Keratinocyte (primary cell): ENCODE data around the gene TPCN1. TPM values are rescaled to one million over a fixed set of nuclear protein-coding genes. Genes with fewer than 3 reads are reported as not detected.

Source experiments
- DNase-seq: peaks from one replicate; pipeline ENCODE4 v3.0.0-alpha.2; 2011; ENCODE audit warnings: low read depth, missing footprints, low spot score
- FAIRE-seq: peaks from 2 replicates; lab custom pipeline; 2011; peaks lifted over from hg19 to GRCh38; lab: Jason Lieb, UNC
- H2AFZ ChIP-seq: 2 replicates; pipeline ENCODE4 v1.6.0; 2012; ENCODE audit warnings: low read length, control low read depth, inconsistent platforms; ENCODE audit not compliant: control insufficient read depth
- H3K27ac ChIP-seq: 2 replicates; pipeline ENCODE4 v1.5.1; 2011; ENCODE audit warnings: low read length; ENCODE audit not compliant: control insufficient read depth, insufficient read depth
- H3K27me3 ChIP-seq: 3 replicates; pipeline ENCODE4 v1.6.0; 2011; ENCODE audit warnings: low read length; ENCODE audit not compliant: control insufficient read depth, insufficient read depth; ENCODE audit errors: extremely low read depth
- H3K36me3 ChIP-seq, 2 experiments: 2 replicates in 1 of 2; 3 replicates in 1 of 2; pipeline ENCODE4 v1.5.1; 2011; ENCODE audit warnings: low read length in 2 of 2, mild to moderate bottlenecking in 1 of 2; ENCODE audit not compliant: control insufficient read depth in 2 of 2, insufficient read depth in 2 of 2; ENCODE audit errors: extremely low read depth in 1 of 2
- H3K4me1 ChIP-seq: 3 replicates; pipeline ENCODE4 v1.5.1; 2011; ENCODE audit warnings: low read length; ENCODE audit not compliant: control insufficient read depth, insufficient read depth; ENCODE audit errors: extremely low read depth
- H3K4me2 ChIP-seq: 3 replicates; pipeline ENCODE4 v1.6.0; 2011; ENCODE audit warnings: low read depth, low read length; ENCODE audit not compliant: control insufficient read depth, insufficient read depth; ENCODE audit errors: extremely low read depth
- H3K4me3 ChIP-seq, 3 experiments: fragments of 200-600 bp in 1 of 3; sonication (generic) in 1 of 3; 2 replicates in 2 of 3; 3 replicates in 1 of 3; pipeline ENCODE4 v1.5.1; 2011 to 2016; ENCODE audit warnings: low read length in 3 of 3, mild to moderate bottlenecking in 3 of 3, control low read depth in 2 of 3, inconsistent platforms in 1 of 3, low read depth in 1 of 3, mixed read lengths in 1 of 3, mixed run types in 1 of 3, moderate library complexity in 1 of 3; ENCODE audit not compliant: control insufficient read depth in 2 of 3, insufficient read depth in 2 of 3; ENCODE audit errors: extremely low read depth in 1 of 3
- H3K79me2 ChIP-seq: 2 replicates; pipeline ENCODE4 v1.6.0; 2012; ENCODE audit warnings: low read length; ENCODE audit not compliant: control insufficient read depth, insufficient read depth
- H3K9ac ChIP-seq: 3 replicates; pipeline ENCODE4 v1.6.0; 2011; ENCODE audit warnings: low read length; ENCODE audit not compliant: control insufficient read depth, insufficient read depth; ENCODE audit errors: extremely low read depth
- H3K9me1 ChIP-seq: 3 replicates; pipeline ENCODE4 v1.6.0; 2011; ENCODE audit warnings: low read length; ENCODE audit not compliant: control insufficient read depth, insufficient read depth; ENCODE audit errors: extremely low read depth
- H3K9me3 ChIP-seq: 2 replicates; pipeline ENCODE4 v1.5.1; 2012; ENCODE audit warnings: low read depth, low read length; ENCODE audit not compliant: control insufficient read depth
- H4K20me1 ChIP-seq: 3 replicates; pipeline ENCODE4 v1.6.0; 2011; ENCODE audit warnings: low read length; ENCODE audit not compliant: control insufficient read depth, insufficient read depth; ENCODE audit errors: extremely low read depth
- EZH2 ChIP-seq: IDR thresholded peaks from one replicate; pipeline ENCODE4 v1.6.1; 2012; ENCODE audit warnings: inconsistent platforms, mild to moderate bottlenecking, low read length, moderate library complexity
- dilution Hi-C: fragments of 300-500 bp; cut with MboI; formaldehyde crosslinking; loops from one replicate; pipeline ENCODE4 v1.7.0; 2020; ENCODE audit warnings: low sequenced_read_pairs; ENCODE audit not compliant: extremely low pct_ligation_motif_present
- polyA plus RNA-seq, 5 experiments: library from polyadenylated mRNA; depleted of rRNA in 3 of 5; stranded (reverse) in 3 of 5; stranded (forward) in 1 of 5; unstranded in 1 of 5; fragments of >200 nt; gene quantifications; 1 replicate in 1 of 5; 2 replicates in 3 of 5; 3 replicates in 1 of 5; pipeline versions ENCODE4 v1.2.1 to v1.2.3, GENCODE V29; 2011 to 2012; ENCODE audit warnings: missing spikeins in 2 of 5, low read depth in 1 of 5, low replicate concordance in 1 of 5
- TF ChIP-seq, protein P1 (sequence below), 3 experiments: IDR thresholded peaks in 1 of 3; conservative IDR thresholded peaks in 1 of 3; optimal IDR thresholded peaks in 1 of 3; 2 replicates in 2 of 3; 3 replicates in 1 of 3; pipeline versions ENCODE3 to v1.5.1; 2011; ENCODE audit warnings: low read length in 3 of 3, mild to moderate bottlenecking in 3 of 3, moderate library complexity in 2 of 3, control low read depth in 1 of 3, inconsistent platforms in 1 of 3; ENCODE audit not compliant: insufficient read depth in 2 of 3; ENCODE audit errors: extremely low read depth in 1 of 3

TPCN1 gene
- polyA plus RNA-seq, 1 donor (not counting 4 experiments of a cell fraction or from before 2014, with no cell fraction given), result 6.8 TPM

GRCh38 chr12:113276946-113277500, 55.8 kb downstream of the TPCN1 start:
- Histone ChIP-seq H3K9me3 (no peaks in the 10 kb centered on the region), H4K20me1 (no peaks in the 10 kb centered on the region), H3K27ac (no peak overlapping the region), H2AFZ (no peak overlapping the region), H3K79me2 (no peaks in the 10 kb centered on the region), H3K4me1 (no peaks in the 10 kb centered on the region), H3K9ac (no peak overlapping the region), H3K4me3 (no peak overlapping the region), H3K9me1 (no peaks in the 10 kb centered on the region), H3K4me2 (no peak overlapping the region), H3K36me3 (peaks cover 4 to 9% of the 10 kb centered on the region in 2 experiments), H3K27me3 (no peaks in the 10 kb centered on the region)
- TF ChIP-seq, protein P1, sequence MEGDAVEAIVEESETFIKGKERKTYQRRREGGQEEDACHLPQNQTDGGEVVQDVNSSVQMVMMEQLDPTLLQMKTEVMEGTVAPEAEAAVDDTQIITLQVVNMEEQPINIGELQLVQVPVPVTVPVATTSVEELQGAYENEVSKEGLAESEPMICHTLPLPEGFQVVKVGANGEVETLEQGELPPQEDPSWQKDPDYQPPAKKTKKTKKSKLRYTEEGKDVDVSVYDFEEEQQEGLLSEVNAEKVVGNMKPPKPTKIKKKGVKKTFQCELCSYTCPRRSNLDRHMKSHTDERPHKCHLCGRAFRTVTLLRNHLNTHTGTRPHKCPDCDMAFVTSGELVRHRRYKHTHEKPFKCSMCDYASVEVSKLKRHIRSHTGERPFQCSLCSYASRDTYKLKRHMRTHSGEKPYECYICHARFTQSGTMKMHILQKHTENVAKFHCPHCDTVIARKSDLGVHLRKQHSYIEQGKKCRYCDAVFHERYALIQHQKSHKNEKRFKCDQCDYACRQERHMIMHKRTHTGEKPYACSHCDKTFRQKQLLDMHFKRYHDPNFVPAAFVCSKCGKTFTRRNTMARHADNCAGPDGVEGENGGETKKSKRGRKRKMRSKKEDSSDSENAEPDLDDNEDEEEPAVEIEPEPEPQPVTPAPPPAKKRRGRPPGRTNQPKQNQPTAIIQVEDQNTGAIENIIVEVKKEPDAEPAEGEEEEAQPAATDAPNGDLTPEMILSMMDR (optimal IDR thresholded peaks at IDR 0.05 in 1 of 3, IDR thresholded peaks at IDR 0.05 in 1 of 3, conservative IDR thresholded peaks at IDR 0.05 in 1 of 3; ENCODE audit: extremely low read depth in 1 of 3, insufficient read depth in 2 of 3, low read length in 3 of 3), result no peak
- no peak for TF ChIP-seq EZH2
- no peak for FAIRE-seq
- dilution Hi-C loops, result no loop called here
- no peak for DNase-seq

GRCh38 chr12:113277511-113277910, 56.2 kb downstream of the TPCN1 start:
- no peaks in the 10 kb centered on the region for H3K27me3 ChIP-seq
- no peak for FAIRE-seq
- H3K4me1 ChIP-seq, result no peaks in the 10 kb centered on the region
- H3K79me2 ChIP-seq, result no peaks in the 10 kb centered on the region
- peaks cover 4 to 9% of the 10 kb centered on the region in 2 experiments for H3K36me3 ChIP-seq
- no peaks in the 10 kb centered on the region for H4K20me1 ChIP-seq
- H3K9ac ChIP-seq, result no peak overlapping the region
- TF ChIP-seq, protein P1 (optimal IDR thresholded peaks at IDR 0.05 in 1 of 3, IDR thresholded peaks at IDR 0.05 in 1 of 3, conservative IDR thresholded peaks at IDR 0.05 in 1 of 3; ENCODE audit: extremely low read depth in 1 of 3, insufficient read depth in 2 of 3, low read length in 3 of 3), result no peak
- TF ChIP-seq EZH2, result no peak
- dilution Hi-C loops, result no loop called here
- no peaks in the 10 kb centered on the region for H3K9me3 ChIP-seq
- H3K9me1 ChIP-seq, result no peaks in the 10 kb centered on the region
- no peak overlapping the region for H3K4me2 ChIP-seq
- no peak overlapping the region for H3K27ac ChIP-seq
- H2AFZ ChIP-seq, result no peak overlapping the region
- DNase-seq, result no peak
- no peak overlapping the region for H3K4me3 ChIP-seq
